Hepatocyte (in vitro differentiated cells): ENCODE data around the gene KLHL12. TPM values are rescaled to one million over a fixed set of nuclear protein-coding genes. Genes with fewer than 3 reads are reported as not detected.

ENCODE experiments used
- DNase-seq: peaks from one replicate; pipeline ENCODE4 v3.0.0-alpha.2; 2016; ENCODE audit warnings: low spot score
- H2AFZ ChIP-seq: fragments of 200-600 bp; sonication (generic); 2 replicates; pipeline ENCODE4 v1.6.0; 2016; ENCODE audit warnings: antibody characterized with exemption, mild to moderate bottlenecking
- H3K27ac ChIP-seq: fragments of 200-600 bp; sonication (generic); 2 replicates; pipeline ENCODE4 v1.5.1; 2016; ENCODE audit warnings: mild to moderate bottlenecking
- H3K27me3 ChIP-seq: fragments of 200-600 bp; sonication (generic); 2 replicates; pipeline ENCODE4 v1.6.1; 2016
- H3K36me3 ChIP-seq: fragments of 200-600 bp; sonication (generic); replicated peaks from 2 replicates; pipeline ENCODE4 v1.5.1; 2016; ENCODE audit warnings: low read depth; ENCODE audit not compliant: insufficient read depth
- H3K4me1 ChIP-seq: fragments of 200-600 bp; sonication (generic); 2 replicates; pipeline ENCODE4 v1.5.1; 2016; ENCODE audit warnings: mild to moderate bottlenecking, moderate library complexity; ENCODE audit not compliant: insufficient read depth
- H3K4me2 ChIP-seq: fragments of 200-600 bp; sonication (generic); 2 replicates; pipeline ENCODE4 v1.6.0; 2016
- H3K4me3 ChIP-seq: fragments of 200-600 bp; sonication (generic); 2 replicates; pipeline ENCODE4 v1.5.1; 2016; ENCODE audit warnings: mild to moderate bottlenecking
- H3K79me2 ChIP-seq: fragments of 200-600 bp; sonication (generic); 2 replicates; pipeline ENCODE4 v1.6.0; 2017; ENCODE audit warnings: mild to moderate bottlenecking
- H3K9me2 ChIP-seq: fragments of 200-600 bp; sonication (generic); replicated peaks from 2 replicates; pipeline ENCODE4 v1.6.0; 2017; ENCODE audit warnings: mild to moderate bottlenecking; ENCODE audit not compliant: insufficient read depth
- H3K9me3 ChIP-seq: fragments of 200-600 bp; sonication (generic); 2 replicates; pipeline ENCODE4 v1.5.1; 2016; ENCODE audit warnings: low read depth, mild to moderate bottlenecking
- H4K20me1 ChIP-seq: fragments of 200-600 bp; sonication (generic); 2 replicates; pipeline ENCODE4 v1.6.0; 2016; ENCODE audit warnings: mild to moderate bottlenecking; ENCODE audit not compliant: insufficient read depth, poor library complexity, severe bottlenecking
- EZH2 ChIP-seq: fragments of 200-600 bp; sonication (generic); IDR thresholded peaks from 2 replicates; pipeline ENCODE4 v1.6.1; 2016; ENCODE audit warnings: antibody characterized with exemption, mild to moderate bottlenecking, borderline replicate concordance
- EZH2phosphoT487 ChIP-seq: fragments of 200-600 bp; sonication (generic); IDR thresholded peaks from one replicate; pipeline ENCODE4 v1.6.1; 2018; ENCODE audit warnings: antibody characterized with exemption, mild to moderate bottlenecking, low read depth, moderate library complexity; ENCODE audit not compliant: unreplicated experiment, severe bottlenecking
- WGBS: methylation state at CpG from one replicate; pipeline ENCODE4 v1.1.6; 2016; ENCODE audit warnings: low lambda C conversion rate; ENCODE audit errors: missing lambda C conversion rate; 5-methylcytosine and 5-hydroxymethylcytosine counted together
- polyA plus RNA-seq: library from polyadenylated mRNA; unstranded; fragments of >200 nt; fragmentation: Nextera tagmentation; extraction: Ambion mirVana; gene quantifications from 2 replicates; pipeline ENCODE4 v1.2.1, GENCODE V29; 2016
- total RNA-seq: library from RNA; depleted of rRNA; stranded (reverse); fragments of >200 nt; gene quantifications from 2 replicates; pipeline ENCODE4 v1.2.3, GENCODE V29; 2014
- TF ChIP-seq, protein P1 (sequence below): fragments of 200-600 bp; sonication (generic); IDR thresholded peaks from 2 replicates; pipeline ENCODE4 v1.5.1; 2016; ENCODE audit warnings: antibody characterized with exemption, mild to moderate bottlenecking; ENCODE audit not compliant: poor library complexity

KLHL12 gene
- total and polyA plus RNA-seq, 2 experiments from 2014 or later, result 15.1 to 23.4 TPM

DNA sequence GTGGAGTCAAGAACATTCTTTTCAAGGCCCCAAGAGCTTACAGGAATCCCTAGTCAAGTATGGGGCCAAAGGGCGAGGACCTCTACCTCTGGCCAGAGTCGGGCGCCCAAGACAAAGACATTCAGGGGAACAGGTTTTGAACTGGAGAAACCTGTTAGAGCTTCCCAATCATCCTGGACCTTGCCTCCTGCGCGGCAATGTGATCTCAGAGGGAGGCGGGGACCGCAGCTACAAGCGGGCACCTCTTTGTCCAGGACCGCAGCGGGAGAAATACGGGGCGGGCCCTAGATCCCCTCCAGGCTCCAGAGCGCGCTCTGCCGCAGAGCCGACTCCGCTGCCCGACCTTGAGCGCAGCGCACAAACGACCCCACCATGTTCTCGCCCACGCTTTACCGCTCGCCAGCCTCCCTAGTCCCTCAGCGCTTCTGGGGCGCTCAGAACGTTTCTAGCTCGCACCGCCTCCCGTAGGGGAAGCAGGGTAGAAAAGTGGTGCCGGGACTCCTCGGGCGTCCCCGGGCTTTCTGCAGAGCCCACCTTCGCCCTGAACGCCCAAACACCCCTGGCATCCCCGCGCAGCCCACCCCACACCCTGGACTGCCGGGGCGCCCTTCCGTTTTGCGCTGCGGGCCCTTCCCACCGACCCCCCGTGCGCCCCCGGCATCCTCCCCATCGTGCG is 66.2 kb downstream of the KLHL12 start:
- Histone ChIP-seq H3K9me3 (no peaks in the 10 kb centered on the region), H3K27ac (peak overlapping the region; percentile 94), H4K20me1 (no peaks in the 10 kb centered on the region), H3K4me2 (peak overlapping the region; percentile 91), H3K36me3 (no peaks in the 10 kb centered on the region), H3K9me2 (no peaks in the 10 kb centered on the region), H2AFZ (peak overlapping the region; percentile 85), H3K79me2 (peaks cover 8% of the 10 kb centered on the region), H3K27me3 (no peaks in the 10 kb centered on the region), H3K4me1 (peaks cover 10% of the 10 kb centered on the region), H3K4me3 (peak overlapping the region; percentile 79)
- 2% methylated on average over 37 of the region's 50 CpGs for whole genome bisulfite sequencing
- TF ChIP-seq, protein P1, sequence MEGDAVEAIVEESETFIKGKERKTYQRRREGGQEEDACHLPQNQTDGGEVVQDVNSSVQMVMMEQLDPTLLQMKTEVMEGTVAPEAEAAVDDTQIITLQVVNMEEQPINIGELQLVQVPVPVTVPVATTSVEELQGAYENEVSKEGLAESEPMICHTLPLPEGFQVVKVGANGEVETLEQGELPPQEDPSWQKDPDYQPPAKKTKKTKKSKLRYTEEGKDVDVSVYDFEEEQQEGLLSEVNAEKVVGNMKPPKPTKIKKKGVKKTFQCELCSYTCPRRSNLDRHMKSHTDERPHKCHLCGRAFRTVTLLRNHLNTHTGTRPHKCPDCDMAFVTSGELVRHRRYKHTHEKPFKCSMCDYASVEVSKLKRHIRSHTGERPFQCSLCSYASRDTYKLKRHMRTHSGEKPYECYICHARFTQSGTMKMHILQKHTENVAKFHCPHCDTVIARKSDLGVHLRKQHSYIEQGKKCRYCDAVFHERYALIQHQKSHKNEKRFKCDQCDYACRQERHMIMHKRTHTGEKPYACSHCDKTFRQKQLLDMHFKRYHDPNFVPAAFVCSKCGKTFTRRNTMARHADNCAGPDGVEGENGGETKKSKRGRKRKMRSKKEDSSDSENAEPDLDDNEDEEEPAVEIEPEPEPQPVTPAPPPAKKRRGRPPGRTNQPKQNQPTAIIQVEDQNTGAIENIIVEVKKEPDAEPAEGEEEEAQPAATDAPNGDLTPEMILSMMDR, result no peak
- peak; percentile 91 for DNase-seq

DNA sequence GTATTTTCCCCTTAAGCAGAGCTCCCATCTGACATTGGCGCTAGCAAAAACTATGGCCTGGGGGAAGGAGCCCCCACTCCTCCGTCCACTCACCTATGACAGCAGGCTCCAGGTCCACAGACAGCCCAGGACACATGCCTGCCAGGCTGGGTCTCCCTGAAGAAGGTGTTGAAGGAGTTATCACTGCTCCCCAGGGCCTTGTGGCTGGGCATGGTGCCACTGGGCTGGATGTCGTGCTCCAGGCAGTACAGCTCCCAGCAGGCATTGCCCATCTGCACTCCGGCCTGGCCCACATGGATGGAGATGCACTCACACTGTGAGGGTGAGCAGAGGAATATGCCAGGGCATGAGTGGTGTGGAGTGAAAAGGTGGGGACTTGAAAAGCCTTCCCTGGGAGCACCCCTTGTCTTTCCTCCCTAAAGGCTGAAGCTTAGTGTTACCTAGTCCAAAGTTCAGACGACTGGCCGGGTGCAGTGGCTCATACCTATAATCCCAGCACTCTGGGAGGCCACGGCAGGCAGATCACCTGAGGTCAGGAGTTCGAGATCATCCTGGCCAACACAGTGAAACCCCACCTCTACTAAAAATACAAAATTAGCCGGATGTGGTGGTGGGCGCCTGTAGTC is 68.1 kb downstream of the KLHL12 start:
- no peaks in the 10 kb centered on the region for H3K27me3 ChIP-seq
- DNase-seq, result no peak
- peak overlapping the region; percentile 25 for H3K4me2 ChIP-seq
- no peak overlapping the region for H2AFZ ChIP-seq
- H3K4me1 ChIP-seq, result peaks cover 10% of the 10 kb centered on the region
- no peaks in the 10 kb centered on the region for H3K9me2 ChIP-seq
- no peak overlapping the region for H3K4me3 ChIP-seq
- H3K9me3 ChIP-seq, result no peaks in the 10 kb centered on the region
- no peaks in the 10 kb centered on the region for H4K20me1 ChIP-seq
- peaks cover 8% of the 10 kb centered on the region for H3K79me2 ChIP-seq
- H3K27ac ChIP-seq, result peak overlapping the region; percentile 94
- TF ChIP-seq EZH2, result no peak
- TF ChIP-seq, protein P1, result no peak
- TF ChIP-seq EZH2phosphoT487, result no peak
- WGBS, result 82% methylated on average over 10 of the region's 10 CpGs
- no peaks in the 10 kb centered on the region for H3K36me3 ChIP-seq

DNA sequence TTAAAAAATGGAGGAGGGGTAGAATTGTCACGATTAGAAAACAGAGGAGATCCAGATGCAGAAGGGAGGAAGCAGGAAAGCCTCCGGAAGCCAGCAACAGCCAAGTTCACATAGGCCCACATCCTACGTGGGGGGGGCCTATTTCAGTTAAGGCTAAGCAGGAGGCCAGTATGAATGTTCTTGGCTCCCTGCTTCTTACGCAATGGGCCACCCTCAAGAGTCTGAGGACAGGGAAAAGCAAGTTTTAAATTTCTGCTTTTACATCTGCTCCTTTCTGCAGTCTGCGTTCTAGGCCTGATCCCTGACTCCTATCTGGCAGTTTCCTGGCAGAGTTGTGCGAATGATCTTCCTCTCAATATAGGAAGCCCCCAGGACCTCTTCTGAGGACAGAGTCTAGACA is 68.7 kb downstream of the KLHL12 start:
- DNase-seq, result peak; percentile 41
- peak overlapping the region; percentile 5 for H3K4me2 ChIP-seq
- no peaks in the 10 kb centered on the region for H3K9me2 ChIP-seq
- H3K27me3 ChIP-seq, result no peaks in the 10 kb centered on the region
- H2AFZ ChIP-seq, result no peak overlapping the region
- H3K4me1 ChIP-seq, result peaks cover 10% of the 10 kb centered on the region
- H3K79me2 ChIP-seq, result peaks cover 8% of the 10 kb centered on the region
- H3K4me3 ChIP-seq, result no peak overlapping the region
- WGBS, result 83% methylated on average over 6 of the region's 6 CpGs
- no peaks in the 10 kb centered on the region for H3K9me3 ChIP-seq
- no peaks in the 10 kb centered on the region for H3K36me3 ChIP-seq
- H3K27ac ChIP-seq, result peak overlapping the region; percentile 94
- no peaks in the 10 kb centered on the region for H4K20me1 ChIP-seq
- TF ChIP-seq EZH2, result no peak
- TF ChIP-seq, protein P1, result no peak
- no peak for TF ChIP-seq EZH2phosphoT487
